GM12801 (cell line): ENCODE results near the gene TRPC4AP.

Experiments used
- CTCF ChIP-seq: IDR thresholded peaks from one replicate; pipeline ENCODE4 v1.5.1; 2011; ENCODE audit warnings: control low read depth; ENCODE audit not compliant: insufficient read length; ENCODE audit errors: extremely low read depth

Gene TRPC4AP

DNA sequence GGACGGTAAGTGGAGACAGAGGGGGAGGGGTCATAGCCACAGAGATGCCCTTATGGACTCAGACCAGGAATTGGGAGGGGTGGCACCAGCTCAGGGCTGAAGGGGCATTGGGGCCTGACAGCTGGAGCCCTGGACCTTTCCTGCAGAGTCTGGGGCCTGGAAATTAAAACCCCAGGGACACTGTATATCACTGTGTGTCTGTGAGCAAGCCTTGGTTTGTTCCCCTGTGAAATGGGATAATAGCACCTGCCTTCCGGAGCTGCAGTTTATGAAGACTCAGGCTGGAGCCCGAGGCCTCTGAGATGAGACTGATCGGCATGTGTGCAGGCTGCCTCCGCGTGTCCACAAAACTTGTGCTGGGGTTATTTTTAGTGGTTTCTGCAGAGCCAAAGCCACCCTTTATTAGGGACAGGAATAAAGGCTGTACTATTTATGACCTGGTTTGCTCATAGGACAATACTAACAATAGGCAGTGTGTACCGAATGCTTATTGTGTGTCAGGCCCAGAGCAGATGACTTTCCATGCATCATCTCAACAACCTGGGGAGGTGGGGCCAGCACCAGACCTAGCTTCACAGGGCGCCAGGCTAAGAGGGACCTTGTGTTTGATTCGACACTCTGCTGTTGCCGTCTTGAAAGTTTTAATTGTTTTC, 114.4 kb downstream of the TRPC4AP start:
- TF ChIP-seq CTCF: no peak

GRCh38 chr20:34977365-34978091, 115.1 kb downstream of the TRPC4AP start:
- TF ChIP-seq CTCF: no peak

- TF ChIP-seq CTCF: no peak
Measured at GRCh38 chr20:34976286-34976685, 116.3 kb downstream of the TRPC4AP start.

- TF ChIP-seq CTCF: no peak
Measured at GRCh38 chr20:34974246-34974645, 118.4 kb downstream of the TRPC4AP start.

GRCh38 chr20:34971561-34972235, 120.9 kb downstream of the TRPC4AP start:
- no peak for TF ChIP-seq CTCF

DNA sequence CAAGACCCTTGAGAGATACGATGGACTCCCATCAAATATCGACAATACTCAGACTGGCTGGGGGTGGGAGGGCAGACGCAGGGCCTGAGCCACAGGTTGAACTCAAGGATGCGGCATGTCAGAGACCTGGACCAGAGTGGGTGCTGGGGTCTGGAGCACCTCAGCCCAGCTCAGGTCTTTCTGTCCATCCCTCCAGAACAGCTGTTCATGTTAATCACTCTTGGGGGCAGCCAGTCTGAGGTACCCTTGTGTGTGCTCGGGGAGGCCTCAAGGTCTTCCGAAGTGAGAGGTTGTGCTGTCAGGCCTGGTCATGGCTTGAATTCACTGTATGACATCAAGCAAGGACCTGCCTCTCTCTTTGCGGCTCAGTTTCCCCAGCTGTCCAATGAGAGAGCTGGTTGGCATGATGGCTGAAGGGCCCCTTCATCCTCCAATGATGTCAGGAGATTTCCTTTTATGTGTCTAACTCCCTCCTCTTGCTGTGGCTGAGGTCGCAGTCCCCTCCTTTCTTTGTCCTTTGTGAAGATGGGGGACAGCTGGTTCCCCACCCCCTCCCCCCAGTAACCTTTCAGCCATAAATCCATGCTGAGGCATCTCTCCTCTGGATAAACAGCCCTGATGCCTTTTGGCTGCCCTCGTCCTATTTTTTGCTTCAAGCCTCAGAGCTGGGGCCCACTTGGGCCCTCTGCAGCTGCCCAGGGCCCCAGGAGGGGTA, 121.6 kb downstream of the TRPC4AP start:
- no peak for TF ChIP-seq CTCF
